HL-60/S4 treated with phorbol 12-myristate 13-acetate at 8.2 ng/mL for 4 days and 3 days (cell line): ENCODE results near the gene TBC1D14.

Experiments used
- in situ Hi-C: fragments of 300-500 bp; cut with MboI; formaldehyde crosslinking; loops from 2 replicates; pipeline ENCODE4 v1.15.0; 2022; ENCODE audit warnings: low sequenced_read_pairs

The TBC1D14 gene

GRCh38 chr4:6909113-6909969, at the start of gene TBC1D14:
TBC1D14 (plus strand) TSS chr4:6909826; CDS start chr4:6923390, 13,564 bp downstream.
- in situ Hi-C loops, result no loop called here

- in situ Hi-C loops, result loop anchor here (10.0 kb wide), 1 partner anchor 144 kb away; no protein-coding TSS in a partner anchor
Observed at GRCh38 chr4:6868386-6868785, 41.2 kb upstream of the TBC1D14 start.

- in situ Hi-C loops, result loop anchor here (10.0 kb wide), 1 partner anchor 145 kb away; no protein-coding TSS in a partner anchor
Observed at GRCh38 chr4:6869944-6870343, 39.7 kb upstream of the TBC1D14 start.

- in situ Hi-C loops, result no loop called here
Observed at GRCh38 chr4:6873291-6873690, 36.3 kb upstream of the TBC1D14 start.

GRCh38 chr4:6873792-6874461, 35.7 kb upstream of the TBC1D14 start:
- in situ Hi-C loops, result no loop called here

GRCh38 chr4:6874981-6875380, 34.6 kb upstream of the TBC1D14 start:
- in situ Hi-C loops, result no loop called here

GRCh38 chr4:6875431-6875831, 34.2 kb upstream of the TBC1D14 start:
- in situ Hi-C loops, result no loop called here

- in situ Hi-C loops, result no loop called here
Observed at GRCh38 chr4:6876440-6876839, 33.2 kb upstream of the TBC1D14 start.

- in situ Hi-C loops, result no loop called here
Observed at GRCh38 chr4:6877067-6877466, 32.6 kb upstream of the TBC1D14 start.

GRCh38 chr4:6878451-6879059, 31.1 kb upstream of the TBC1D14 start:
- in situ Hi-C loops, result no loop called here

- in situ Hi-C loops, result no loop called here
Observed at GRCh38 chr4:6880691-6881090, 28.9 kb upstream of the TBC1D14 start.

GRCh38 chr4:6881908-6882307, 27.7 kb upstream of the TBC1D14 start:
- in situ Hi-C loops, result no loop called here

GRCh38 chr4:6884341-6884870, 25.2 kb upstream of the TBC1D14 start:
- in situ Hi-C loops, result no loop called here

- in situ Hi-C loops, result no loop called here
Observed at GRCh38 chr4:6885953-6886557, 23.6 kb upstream of the TBC1D14 start.

- in situ Hi-C loops, result no loop called here
Observed at GRCh38 chr4:6886886-6887285, 22.7 kb upstream of the TBC1D14 start.

GRCh38 chr4:6887591-6888371, 21.8 kb upstream of the TBC1D14 start:
- in situ Hi-C loops, result no loop called here

- in situ Hi-C loops, result no loop called here
Observed at GRCh38 chr4:6888506-6889071, 21.0 kb upstream of the TBC1D14 start.

- in situ Hi-C loops, result no loop called here
Observed at GRCh38 chr4:6889101-6889735, 20.4 kb upstream of the TBC1D14 start.

GRCh38 chr4:6889736-6890324, 19.8 kb upstream of the TBC1D14 start:
- in situ Hi-C loops, result no loop called here
